BLaER1 (cell line): ENCODE data around the gene NGEF.

ENCODE experiments used
- H3K27ac ChIP-seq: shearing (Covaris generic); formaldehyde crosslinking; 2 replicates; pipeline ENCODE4 v1.8.1; 2022
- H3K27me3 ChIP-seq: shearing (Covaris generic); formaldehyde crosslinking; 2 replicates; pipeline ENCODE4 v1.8.1; 2022
- H3K36me3 ChIP-seq: shearing (Covaris generic); formaldehyde crosslinking; 2 replicates; pipeline ENCODE4 v1.8.1; 2022
- H3K4me1 ChIP-seq: shearing (Covaris generic); formaldehyde crosslinking; 2 replicates; pipeline ENCODE4 v1.8.1; 2022
- H3K4me2 ChIP-seq: shearing (Covaris generic); formaldehyde crosslinking; 2 replicates; pipeline ENCODE4 v1.8.1; 2022
- H3K4me3 ChIP-seq: shearing (Covaris generic); formaldehyde crosslinking; 2 replicates; pipeline ENCODE4 v1.8.1; 2022
- H3K9ac ChIP-seq: shearing (Covaris generic); formaldehyde crosslinking; 2 replicates; pipeline ENCODE4 v1.8.1; 2022
- H3K9me3 ChIP-seq: shearing (Covaris generic); formaldehyde crosslinking; 2 replicates; pipeline ENCODE4 v1.8.1; 2022
- H4K20me1 ChIP-seq: shearing (Covaris generic); formaldehyde crosslinking; 2 replicates; pipeline ENCODE4 v1.8.1; 2022
- Cebpa-rat ChIP-seq: shearing (Covaris generic); IDR thresholded peaks from 2 replicates; pipeline ENCODE4 v1.8.1; 2022

NGEF gene

DNA sequence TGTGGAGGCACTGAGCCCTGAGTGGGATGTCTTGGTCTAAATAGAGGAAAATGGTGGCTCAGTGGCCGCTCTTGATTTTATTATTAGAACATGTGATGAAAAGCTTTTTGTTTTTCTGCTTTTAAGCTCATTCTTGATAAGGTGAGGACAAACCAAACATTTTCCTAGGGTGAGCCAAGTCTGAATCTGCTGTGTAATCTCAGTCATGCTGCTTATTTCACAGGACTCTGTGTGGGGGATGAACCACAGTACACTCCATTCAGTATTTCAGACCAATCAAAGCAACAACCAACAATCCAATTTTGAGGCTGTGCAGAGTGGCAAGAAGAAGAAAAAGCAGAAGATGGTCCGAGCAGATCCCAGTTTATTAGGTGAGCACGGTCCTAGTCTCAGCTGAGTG, 163.0 kb downstream of the NGEF start:
- no peak overlapping the region for H3K27ac ChIP-seq
- H4K20me1 ChIP-seq, result no peaks in the 10 kb centered on the region
- H3K4me3 ChIP-seq, result no peak overlapping the region
- no peak overlapping the region for H3K4me2 ChIP-seq
- no peaks in the 10 kb centered on the region for H3K27me3 ChIP-seq
- no peaks in the 10 kb centered on the region for H3K9me3 ChIP-seq
- peaks cover 99% of the 10 kb centered on the region for H3K36me3 ChIP-seq
- no peak for TF ChIP-seq Cebpa-rat
- H3K9ac ChIP-seq, result 0 out of 2 replicates have a peak overlapping the region, but pooled peaks have one; percentile 3
- no peaks in the 10 kb centered on the region for H3K4me1 ChIP-seq

GRCh38 chr2:232846055-232846454, 167.0 kb downstream of the NGEF start:
- Histone ChIP-seq H3K4me3 (no peak overlapping the region), H3K4me1 (no peaks in the 10 kb centered on the region), H3K27me3 (no peaks in the 10 kb centered on the region), H3K4me2 (no peak overlapping the region), H3K36me3 (peaks cover 100% of the 10 kb centered on the region), H4K20me1 (no peaks in the 10 kb centered on the region), H3K27ac (no peak overlapping the region), H3K9ac (no peak overlapping the region), H3K9me3 (no peaks in the 10 kb centered on the region)
- TF ChIP-seq Cebpa-rat, result no peak

DNA sequence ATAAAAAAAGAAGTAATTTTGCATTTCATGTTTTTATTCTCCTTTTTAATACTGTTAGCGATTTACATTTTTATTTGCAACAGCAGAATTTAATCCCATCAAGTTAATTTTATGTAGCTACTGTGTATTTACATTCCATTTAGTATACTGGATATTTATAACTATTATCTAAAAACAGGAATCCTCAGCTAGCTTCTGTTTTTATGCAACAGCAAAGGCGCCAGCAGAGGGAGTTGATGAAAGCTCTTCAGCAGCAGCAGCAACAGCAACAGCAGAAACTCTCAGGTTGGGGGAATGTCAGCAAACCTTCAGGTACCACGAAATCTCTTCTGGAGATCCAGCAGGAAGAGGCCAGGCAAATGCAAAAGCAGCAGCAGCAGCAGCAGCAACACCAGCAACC, 169.2 kb downstream of the NGEF start:
- Histone ChIP-seq H3K27ac (no peak overlapping the region), H3K27me3 (no peaks in the 10 kb centered on the region), H3K36me3 (peaks cover 100% of the 10 kb centered on the region), H3K4me3 (no peak overlapping the region), H4K20me1 (peaks cover under 1% of the 10 kb centered on the region; the same call in 1 of the 2 replicates), H3K4me1 (peaks cover under 1% of the 10 kb centered on the region), H3K9ac (no peak overlapping the region), H3K9me3 (no peaks in the 10 kb centered on the region), H3K4me2 (no peak overlapping the region)
- TF ChIP-seq Cebpa-rat, result no peak

DNA sequence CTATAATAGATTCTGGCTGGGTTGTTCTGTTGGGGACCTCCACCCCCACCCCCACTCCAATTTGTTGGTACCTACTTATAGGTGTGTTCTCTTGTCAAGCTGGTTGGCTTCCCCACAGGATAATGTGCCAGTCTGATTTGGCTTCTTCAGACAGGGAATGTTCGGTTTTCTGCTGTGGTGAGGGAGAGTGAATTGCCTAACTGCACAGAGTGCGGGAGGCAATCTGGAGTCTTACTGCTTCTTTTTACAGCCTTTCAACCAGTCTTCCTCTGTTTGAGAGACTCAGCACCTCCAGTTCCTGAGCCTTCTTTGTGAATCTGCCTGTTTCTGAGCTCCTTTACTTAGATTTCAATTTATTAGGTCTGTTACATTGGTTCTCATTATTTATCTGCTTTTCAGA, 170.4 kb downstream of the NGEF start:
- H3K9ac ChIP-seq, result no peak overlapping the region
- H4K20me1 ChIP-seq, result peaks cover 12% of the 10 kb centered on the region; the same call in 1 of the 2 replicates
- H3K9me3 ChIP-seq, result no peaks in the 10 kb centered on the region

DNA sequence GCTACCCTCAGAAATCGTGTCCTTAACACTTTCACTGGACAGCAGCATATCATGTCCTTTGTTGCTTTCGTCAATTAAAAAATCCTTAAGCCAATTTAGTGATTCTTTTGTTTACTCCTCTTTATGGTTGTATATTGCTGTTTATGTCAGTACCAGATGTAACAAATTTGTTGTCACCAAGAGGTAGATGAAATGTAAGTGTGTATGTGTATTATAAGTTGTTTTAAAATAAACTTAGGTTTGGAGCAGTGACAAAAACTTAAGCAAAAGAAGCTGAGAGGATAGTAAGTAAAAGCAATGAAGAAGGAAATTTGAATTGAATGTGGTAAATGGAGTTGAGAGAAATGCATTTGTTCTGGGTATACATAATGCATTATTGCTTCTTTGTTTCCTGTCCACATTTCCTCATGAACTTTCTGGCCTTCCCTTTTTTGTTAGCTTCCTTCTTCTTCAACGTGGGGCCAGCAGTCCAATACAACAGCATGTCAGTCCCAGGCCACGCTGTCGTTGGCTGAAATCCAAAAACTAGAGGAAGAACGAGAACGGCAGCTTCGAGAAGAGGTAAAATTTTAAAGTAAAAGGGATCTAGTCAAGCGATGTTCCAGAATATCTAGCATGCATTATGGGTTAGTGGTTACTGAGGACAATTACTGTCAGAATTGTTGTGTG, 173.5 kb downstream of the NGEF start:
- Histone ChIP-seq H4K20me1 (peaks cover 17% of the 10 kb centered on the region), H3K4me3 (no peak overlapping the region), H3K4me2 (no peak overlapping the region), H3K36me3 (peaks cover 96% of the 10 kb centered on the region), H3K4me1 (peaks cover 16% of the 10 kb centered on the region), H3K9ac (no peak overlapping the region), H3K27ac (no peak overlapping the region), H3K27me3 (no peaks in the 10 kb centered on the region), H3K9me3 (no peaks in the 10 kb centered on the region)
- TF ChIP-seq Cebpa-rat, result no peak

More for the DNA sequence above, 170.4 kb downstream of the NGEF start:
- peaks cover 12% of the 10 kb centered on the region for H3K4me1 ChIP-seq
- H3K4me2 ChIP-seq, result no peak overlapping the region
- no peaks in the 10 kb centered on the region for H3K27me3 ChIP-seq
- no peak overlapping the region for H3K4me3 ChIP-seq
- no peak overlapping the region for H3K27ac ChIP-seq
- H3K36me3 ChIP-seq, result peaks cover 99% of the 10 kb centered on the region
- no peak for TF ChIP-seq Cebpa-rat

- Histone ChIP-seq H3K27me3 (no peaks in the 10 kb centered on the region), H3K36me3 (peaks cover 96% of the 10 kb centered on the region), H4K20me1 (peaks cover 17% of the 10 kb centered on the region), H3K4me1 (peaks cover 16% of the 10 kb centered on the region), H3K9ac (no peak overlapping the region; the same call in 1 of the 2 replicates), H3K9me3 (no peaks in the 10 kb centered on the region), H3K4me2 (peak overlapping the region; percentile 63), H3K4me3 (no peak overlapping the region), H3K27ac (no peak overlapping the region)
- no peak for TF ChIP-seq Cebpa-rat
Observed at GRCh38 chr2:232838406-232838874, 174.6 kb downstream of the NGEF start.

GRCh38 chr2:232836934-232837333, 176.1 kb downstream of the NGEF start:
- Histone ChIP-seq H3K36me3 (peaks cover 96% of the 10 kb centered on the region), H3K4me2 (no peak overlapping the region), H3K4me1 (peaks cover 16% of the 10 kb centered on the region), H3K9me3 (no peaks in the 10 kb centered on the region), H4K20me1 (peaks cover 26% of the 10 kb centered on the region), H3K27me3 (no peaks in the 10 kb centered on the region), H3K4me3 (no peak overlapping the region), H3K27ac (no peak overlapping the region), H3K9ac (no peak overlapping the region)
- TF ChIP-seq Cebpa-rat, result no peak

GRCh38 chr2:232835687-232836208, 177.3 kb downstream of the NGEF start:
- Histone ChIP-seq H3K27ac (no peak overlapping the region), H3K4me2 (no peak overlapping the region), H3K36me3 (peaks cover 96% of the 10 kb centered on the region), H4K20me1 (peaks cover 28% of the 10 kb centered on the region), H3K9ac (no peak overlapping the region), H3K9me3 (no peaks in the 10 kb centered on the region), H3K4me3 (no peak overlapping the region), H3K27me3 (no peaks in the 10 kb centered on the region), H3K4me1 (peaks cover 16% of the 10 kb centered on the region)
- TF ChIP-seq Cebpa-rat, result no peak

DNA sequence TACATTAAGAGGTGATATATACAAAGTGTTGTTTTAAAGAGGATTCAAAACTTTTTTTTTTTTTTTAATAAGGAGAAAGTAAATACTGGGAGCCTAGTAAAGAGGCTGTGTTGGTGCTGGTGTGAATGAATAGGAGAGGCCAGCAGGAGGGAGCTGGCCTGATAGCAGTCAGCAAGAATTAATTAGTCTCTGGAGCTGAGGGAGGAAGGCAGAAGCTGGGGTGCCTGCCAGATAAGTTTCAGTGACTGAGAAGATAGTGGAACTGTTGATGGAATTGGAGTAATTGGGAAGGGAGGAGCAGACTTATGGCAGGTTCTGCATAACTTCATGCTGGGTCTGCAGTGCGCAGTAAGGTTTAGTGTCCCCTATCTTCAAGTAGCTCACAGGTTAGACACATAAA, 179.2 kb downstream of the NGEF start:
- Histone ChIP-seq H3K4me3 (no peak overlapping the region), H3K36me3 (peaks cover 93% of the 10 kb centered on the region), H3K9me3 (no peaks in the 10 kb centered on the region), H3K4me2 (no peak overlapping the region), H3K27ac (no peak overlapping the region), H3K9ac (no peak overlapping the region), H4K20me1 (peaks cover 28% of the 10 kb centered on the region), H3K4me1 (peaks cover 15% of the 10 kb centered on the region), H3K27me3 (no peaks in the 10 kb centered on the region)
- TF ChIP-seq Cebpa-rat, result no peak

GRCh38 chr2:232831496-232831895, 181.6 kb downstream of the NGEF start:
- peaks cover 88% of the 10 kb centered on the region for H3K36me3 ChIP-seq
- no peaks in the 10 kb centered on the region for H3K9me3 ChIP-seq

More at GRCh38 chr2:232831496-232831895, 181.6 kb downstream of the NGEF start:
- no peaks in the 10 kb centered on the region for H3K27me3 ChIP-seq
- H4K20me1 ChIP-seq, result peaks cover 11% of the 10 kb centered on the region; the same call in 1 of the 2 replicates
- no peak overlapping the region for H3K4me2 ChIP-seq
- no peak overlapping the region for H3K27ac ChIP-seq
- no peak overlapping the region for H3K4me3 ChIP-seq
- H3K9ac ChIP-seq, result no peak overlapping the region
- no peaks in the 10 kb centered on the region for H3K4me1 ChIP-seq
- no peak for TF ChIP-seq Cebpa-rat
